Measurements from ENCODE around the gene SSR2.

GRCh38 chr1:156019946-156020292 is 832 bp downstream of the SSR2 start:
- no peak for TF ChIP-seq EZH2 (IDR thresholded peaks at IDR 0.05)
- no peak for TF ChIP-seq POLR2AphosphoS5 (IDR thresholded peaks at IDR 0.05; ENCODE audit: borderline replicate concordance, low read depth, low read length)

All from SK-N-MC (cell line).